NT2/D1 (cell line): Measurements from ENCODE around the gene UBAC2.

Source experiments
- SUZ12 ChIP-seq: IDR thresholded peaks from 2 replicates; pipeline ENCODE4 v1.6.1; 2011; ENCODE audit not compliant: insufficient read length, insufficient read depth; ENCODE audit errors: extremely low read depth
- YY1 ChIP-seq: IDR thresholded peaks from 2 replicates; pipeline ENCODE4 v1.6.1; 2011; ENCODE audit not compliant: insufficient read length, insufficient read depth

DNA sequence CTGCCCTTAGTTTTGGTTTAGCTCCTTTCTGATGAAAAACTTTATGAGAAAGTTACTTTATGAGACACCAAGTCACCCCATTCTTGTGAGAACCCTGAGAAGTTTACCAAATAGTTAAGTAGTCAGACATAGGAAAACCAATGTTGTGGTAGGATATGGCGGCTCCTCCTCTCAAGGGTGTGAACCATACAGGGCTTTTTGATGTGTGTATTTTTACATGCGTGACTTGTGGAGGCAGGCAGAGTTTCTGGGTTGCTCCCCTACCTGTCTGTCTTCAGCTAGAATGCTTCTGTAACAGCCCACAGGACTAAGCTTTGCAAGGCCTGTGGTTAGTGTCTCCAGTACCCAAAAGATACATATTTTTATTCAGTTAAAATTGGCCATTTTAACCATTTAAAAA lies 18.3 kb downstream of the UBAC2 start:
- TF ChIP-seq YY1 (no peak), SUZ12 (no peak)
